Common myeloid progenitor, CD34-positive (primary cell): ENCODE data around the gene RAD51D.
A peak's percentile ranks its signal among the peaks of the same experiment; 100 is the strongest.
"Not testable (repeated sequence)": the region's sequence is repeated elsewhere in the genome, so short reads cannot be mapped to it uniquely, and the experiment has no call there.

ENCODE experiments used
- CTCF ChIA-PET: fragments of 350-600 bp; sonication (Branson Sonifier 250); formaldehyde crosslinking; loops from one replicate; lab custom pipeline; 2021; ENCODE audit warnings: antibody characterized with exemption; lab: Charles Lee
- POLR2A ChIA-PET: fragments of 350-600 bp; sonication (Branson Sonifier 250); formaldehyde crosslinking; loops from one replicate; lab custom pipeline; 2021; ENCODE audit warnings: antibody characterized with exemption; lab: Charles Lee
- DNase-seq, 3 donors: peaks; one replicate each; pipeline versions ENCODE4 v3.0.0 to v3.0.0-alpha.2; 2013
- H3K27ac ChIP-seq, 2 experiments: 1 replicate in 1 of 2; 2 replicates in 1 of 2; pipeline ENCODE4 v1.7.0; 2013; ENCODE audit warnings: inconsistent platforms in 2 of 2, low read length in 2 of 2, mild to moderate bottlenecking in 2 of 2, low read depth in 1 of 2, moderate library complexity in 1 of 2; ENCODE audit not compliant: severe bottlenecking in 2 of 2, insufficient read depth in 1 of 2, poor library complexity in 1 of 2
- H3K27me3 ChIP-seq, 5 experiments: replicated peaks in 2 of 5; 1 replicate in 3 of 5; 2 replicates in 2 of 5; pipeline versions ENCODE4 v1.6.1 to v1.7.0; 2013; ENCODE audit warnings: low read length in 4 of 5, mild to moderate bottlenecking in 2 of 5, moderate library complexity in 2 of 5, inconsistent platforms in 1 of 5; ENCODE audit not compliant: insufficient read depth in 5 of 5, control insufficient read depth in 4 of 5
- H3K36me3 ChIP-seq, 4 experiments: 1 replicate in 2 of 4; 2 replicates in 2 of 4; pipeline versions ENCODE4 v1.6.1 to v1.7.0; 2013; ENCODE audit warnings: low read length in 3 of 4, control low read depth in 1 of 4, mild to moderate bottlenecking in 1 of 4; ENCODE audit not compliant: control insufficient read depth in 4 of 4, insufficient read depth in 4 of 4
- H3K4me1 ChIP-seq, 4 experiments: 1 replicate in 3 of 4; 2 replicates in 1 of 4; pipeline versions ENCODE4 v1.6.1 to v1.7.1; 2013; ENCODE audit warnings: low read length in 3 of 4, mild to moderate bottlenecking in 3 of 4, control low read depth in 1 of 4, inconsistent platforms in 1 of 4, moderate library complexity in 1 of 4; ENCODE audit not compliant: control insufficient read depth in 4 of 4, insufficient read depth in 4 of 4; ENCODE audit errors: control extremely low read depth in 1 of 4
- H3K4me3 ChIP-seq, 7 experiments: 1 replicate in 4 of 7; 2 replicates in 3 of 7; pipeline versions ENCODE4 v1.5.1 to v1.7.0; 2013; ENCODE audit warnings: mild to moderate bottlenecking in 7 of 7, low read length in 6 of 7, moderate library complexity in 6 of 7, inconsistent platforms in 2 of 7, low read depth in 2 of 7, control low read depth in 1 of 7; ENCODE audit not compliant: insufficient read depth in 4 of 7, control insufficient read depth in 1 of 7; ENCODE audit errors: extremely low read depth in 1 of 7
- H3K9me3 ChIP-seq, 5 experiments: 1 replicate in 4 of 5; 2 replicates in 1 of 5; pipeline versions ENCODE4 v1.6.1 to v1.7.1; 2013; ENCODE audit warnings: low read length in 4 of 5, mild to moderate bottlenecking in 2 of 5, inconsistent platforms in 1 of 5, low read depth in 1 of 5, moderate library complexity in 1 of 5; ENCODE audit not compliant: control insufficient read depth in 4 of 5, insufficient read depth in 2 of 5; ENCODE audit errors: control extremely low read depth in 1 of 5
- WGBS: methylation state at CpG from one replicate; pipeline ENCODE4 v1.1.5; 2013; ENCODE audit not compliant: insufficient coverage; 5-methylcytosine and 5-hydroxymethylcytosine counted together

The RAD51D gene

DNA sequence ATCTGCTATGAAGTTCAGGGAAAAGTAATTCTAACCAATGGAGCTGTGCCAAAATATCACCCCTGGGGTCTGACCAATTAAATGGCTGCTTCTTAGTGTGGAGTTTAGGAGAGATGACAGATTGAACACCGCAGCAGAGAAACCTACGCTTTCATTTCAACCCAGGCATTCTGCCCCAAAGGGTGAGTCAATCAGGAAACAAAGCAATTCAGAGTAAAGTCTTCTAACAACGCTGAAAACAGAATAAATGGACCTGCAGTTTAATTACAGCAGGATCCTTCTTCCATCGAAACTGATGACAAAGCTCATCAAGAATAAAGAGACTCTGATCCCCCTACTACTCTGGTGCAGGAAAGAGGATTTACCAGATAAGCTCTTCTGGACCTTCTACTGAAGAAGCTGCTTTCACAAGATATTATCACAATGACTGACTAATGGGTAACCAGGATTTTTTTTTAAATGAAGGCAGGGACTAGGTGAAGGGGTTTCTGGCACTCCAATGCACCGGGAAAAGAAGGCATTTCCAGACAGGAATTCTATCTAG is 72.8 kb downstream of the RAD51D start:
- H3K9me3 ChIP-seq, result no peaks in the 10 kb centered on the region
- POLR2A ChIA-PET, result no interaction called here
- H3K36me3 ChIP-seq, result peaks cover 0 to 4% (median 0%) of the 10 kb centered on the region in 4 experiments
- H3K27me3 ChIP-seq, result no peaks in the 10 kb centered on the region
- peaks cover 19 to 28% (median 20%) of the 10 kb centered on the region in 4 experiments for H3K4me1 ChIP-seq
- no peak overlapping the region for H3K4me3 ChIP-seq
- no peak overlapping the region for H3K27ac ChIP-seq
- WGBS, result 100% methylated on average over 2 of the region's 5 CpGs
- DNase-seq, result peak in 2 of 3 donors; percentile 43 to 45
- CTCF ChIA-PET, result interaction anchor here (0.6 to 1.1 kb wide), 3 partner anchors 9 to 178 kb away, joined by 3 read pairs; no protein-coding TSS in a partner anchor

DNA sequence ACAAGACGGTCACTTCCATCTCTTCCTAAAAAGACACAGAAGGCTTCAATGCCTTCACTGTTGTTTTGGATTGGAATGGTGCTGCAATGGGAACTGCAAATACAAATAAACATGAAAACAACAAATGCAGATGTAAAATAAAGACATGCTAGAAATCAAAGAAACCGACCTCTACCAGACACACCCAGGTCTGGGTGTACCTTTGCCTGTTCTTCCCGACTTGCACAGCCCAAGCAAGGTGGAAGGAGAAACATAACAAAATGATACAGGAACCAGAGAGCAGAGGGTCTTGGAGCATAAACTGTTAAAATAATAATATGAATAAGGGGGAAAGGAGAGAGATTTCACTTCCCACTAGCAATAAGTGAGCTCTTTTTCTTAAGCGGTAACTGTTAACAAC is 73.4 kb downstream of the RAD51D start:
- 80% methylated on average over 2 of the region's 4 CpGs for WGBS
- Histone ChIP-seq H3K36me3 (peaks cover 0 to 4% (median 0%) of the 10 kb centered on the region in 4 experiments), H3K27ac (no peak overlapping the region), H3K4me1 (peaks cover 14 to 22% (median 15%) of the 10 kb centered on the region in 4 experiments), H3K4me3 (no peak overlapping the region), H3K9me3 (no peaks in the 10 kb centered on the region), H3K27me3 (no peaks in the 10 kb centered on the region)
- DNase-seq, result no peak
- CTCF ChIA-PET, result interaction anchor here (0.8 to 1.1 kb wide), 2 partner anchors 9 to 44 kb away, joined by 3 read pairs; no protein-coding TSS in a partner anchor
- POLR2A ChIA-PET, result no interaction called here

DNA sequence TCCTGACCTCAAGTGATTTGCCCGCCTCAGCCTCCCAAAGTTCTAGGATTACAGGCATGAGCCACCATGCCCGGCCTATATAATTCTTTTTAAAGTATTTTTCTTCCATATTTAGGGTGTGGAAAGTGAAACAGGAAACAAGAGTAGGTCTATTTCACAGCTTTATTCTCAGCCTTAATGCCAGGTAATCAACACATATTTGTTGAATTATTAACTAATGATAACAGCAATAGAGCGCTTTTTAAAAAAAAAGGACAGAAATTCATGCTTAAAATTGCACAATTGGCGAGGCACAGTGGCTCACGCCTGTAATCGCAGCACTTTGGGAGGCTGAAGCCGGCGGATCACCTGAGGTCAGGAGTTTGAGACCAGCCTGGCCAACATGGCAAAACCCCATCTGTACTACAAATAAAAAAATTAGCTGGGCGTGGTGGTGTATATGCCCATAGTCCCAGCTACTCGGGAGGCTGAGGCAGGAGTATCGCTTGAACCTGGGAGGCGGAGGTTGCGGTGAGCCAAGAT is 74.1 kb downstream of the RAD51D start:
- WGBS, result 100% methylated on average over 11 of the region's 13 CpGs

DNA sequence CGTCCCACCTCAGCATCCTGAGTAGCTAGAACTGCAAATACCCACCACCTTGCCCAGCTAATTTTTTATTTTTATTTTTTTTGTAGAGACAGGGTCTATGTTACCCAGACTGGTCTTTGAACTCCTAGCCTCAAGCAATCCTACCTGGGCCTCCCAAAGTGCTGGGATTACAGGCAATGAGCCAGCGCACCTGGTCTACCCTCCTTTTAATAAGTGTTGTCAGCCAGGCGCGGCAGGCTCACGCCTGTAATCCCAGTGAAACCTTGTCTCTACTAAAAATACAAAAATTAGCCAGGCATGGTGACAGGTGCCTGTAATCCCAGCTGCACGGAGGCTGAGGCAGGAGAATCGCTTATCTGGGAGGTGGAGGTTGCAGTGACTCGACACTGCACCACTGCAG is 75.5 kb downstream of the RAD51D start:
- DNase-seq, result no peak
- CTCF ChIA-PET, result interaction anchor here (1.5 to 1.7 kb wide), 3 partner anchors 10 to 46 kb away, joined by 3 to 6 read pairs (median 3); partner anchors contain the start of gene RFFL
- Histone ChIP-seq H3K27me3 (no peaks in the 10 kb centered on the region), H3K4me3 (no peak overlapping the region), H3K9me3 (no peaks in the 10 kb centered on the region), H3K27ac (no peak overlapping the region), H3K4me1 (peaks cover 0 to 12% (median 0%) of the 10 kb centered on the region in 4 experiments), H3K36me3 (peaks cover 0 to 3% (median 0%) of the 10 kb centered on the region in 4 experiments)
- 98% methylated on average over 8 of the region's 8 CpGs for whole genome bisulfite sequencing
- POLR2A ChIA-PET, result interaction anchor here (0.6 kb wide), 1 partner anchor 17 kb away, joined by 3 read pairs; no protein-coding TSS in a partner anchor

More for the DNA sequence above, 74.1 kb downstream of the RAD51D start:
- H3K36me3 ChIP-seq, POLR2A ChIA-PET, H3K27ac ChIP-seq, DNase-seq, CTCF ChIA-PET, H3K9me3 ChIP-seq, H3K27me3 ChIP-seq, H3K4me3 ChIP-seq: not testable (repeated sequence)
- peaks cover 6 to 15% (median 7%) of the 10 kb centered on the region in 4 experiments for H3K4me1 ChIP-seq
